IMR-90 (cell line): ENCODE data around the gene SARS2. TPM values are rescaled to one million over a fixed set of nuclear protein-coding genes. Genes with fewer than 3 reads are reported as not detected.

Experiments
- ATAC-seq: fragments of 200-7000 bp; cut with Tn5 transposase; 2 replicates; pipeline ENCODE4 v1.9.1; 2020; ENCODE audit warnings: low read depth, mild to moderate bottlenecking, moderate library complexity
- BruUV-seq: library from RNA; stranded (reverse); fragments of 400-500 nt; replicated peaks from 2 replicates; lab custom pipeline; 2021; lab: Mats Ljungman, UMichigan
- CTCF ChIA-PET: fragments of 300-600 bp; formaldehyde crosslinking; extraction: SDS; loops from one replicate; lab custom pipeline; 2021; ENCODE audit warnings: antibody characterized with exemption; lab: Yijun Ruan, JAX
- POLR2A ChIA-PET: fragments of 300-600 bp; sonication (Branson Sonifier 250); formaldehyde crosslinking; loops from one replicate; lab custom pipeline; 2022; ENCODE audit warnings: antibody characterized with exemption; ENCODE audit not compliant: unreplicated experiment; lab: Charles Lee
- DNase-seq: peaks from one replicate; pipeline ENCODE4 v3.0.0; 2013
- H2AFZ ChIP-seq: replicated peaks from 2 replicates; pipeline ENCODE3; 2013; ENCODE audit warnings: low read length, mild to moderate bottlenecking; ENCODE audit not compliant: poor library complexity
- H2AK5ac ChIP-seq: 2 replicates; pipeline ENCODE4 v1.6.1; 2013; ENCODE audit warnings: low read depth, low read length, inconsistent platforms
- H2AK9ac ChIP-seq: replicated peaks from 2 replicates; pipeline ENCODE3; 2013; ENCODE audit warnings: mild to moderate bottlenecking, low read depth, low read length, moderate library complexity; ENCODE audit not compliant: poor library complexity
- H2BK120ac ChIP-seq: 2 replicates; pipeline ENCODE4 v1.6.1; 2013; ENCODE audit warnings: low read depth, low read length, inconsistent platforms
- H2BK15ac ChIP-seq: 3 replicates; pipeline ENCODE4 v1.6.1; 2013; ENCODE audit warnings: low read depth, low read length, inconsistent platforms
- H2BK20ac ChIP-seq: 2 replicates; pipeline ENCODE4 v1.6.1; 2013; ENCODE audit warnings: low read depth, mild to moderate bottlenecking, inconsistent platforms, low read length, moderate library complexity
- H2BK5ac ChIP-seq: 2 replicates; pipeline ENCODE4 v1.6.1; 2013; ENCODE audit warnings: mild to moderate bottlenecking, low read depth, low read length, inconsistent platforms; ENCODE audit not compliant: poor library complexity, severe bottlenecking
- H3K14ac ChIP-seq: replicated peaks from 2 replicates; pipeline ENCODE4 v1.6.1; 2013; ENCODE audit warnings: low read depth, low read length, inconsistent platforms
- H3K18ac ChIP-seq: 2 replicates; pipeline ENCODE4 v1.6.1; 2013; ENCODE audit warnings: low read depth, low read length, control low read depth
- H3K23ac ChIP-seq: 2 replicates; pipeline ENCODE4 v1.6.1; 2013; ENCODE audit warnings: low read depth, low read length, inconsistent platforms
- H3K27ac ChIP-seq: 2 replicates; pipeline ENCODE4 v1.5.1; 2013; ENCODE audit warnings: mild to moderate bottlenecking, control low read depth, low read length; ENCODE audit not compliant: insufficient read depth
- H3K27me3 ChIP-seq: 2 replicates; pipeline ENCODE4 v1.6.1; 2013; ENCODE audit warnings: low read length; ENCODE audit not compliant: control insufficient read depth, insufficient read depth
- H3K36me3 ChIP-seq: 2 replicates; pipeline ENCODE4 v1.6.1; 2013; ENCODE audit warnings: low read length, mixed read lengths; ENCODE audit not compliant: control insufficient read depth, insufficient read depth
- H3K4ac ChIP-seq: 2 replicates; pipeline ENCODE4 v1.6.1; 2013; ENCODE audit warnings: low read depth, low read length, inconsistent platforms
- H3K4me1 ChIP-seq: 2 replicates; pipeline ENCODE4 v1.6.1; 2013; ENCODE audit warnings: low read length, mixed read lengths; ENCODE audit not compliant: control insufficient read depth, insufficient read depth
- H3K4me2 ChIP-seq: 2 replicates; pipeline ENCODE4 v1.6.1; 2013; ENCODE audit warnings: low read depth, mild to moderate bottlenecking, control low read depth, low read length, moderate library complexity
- H3K4me3 ChIP-seq: 2 replicates; pipeline ENCODE4 v1.5.1; 2013; ENCODE audit warnings: low read depth, mild to moderate bottlenecking, control low read depth, low read length, moderate library complexity; ENCODE audit not compliant: insufficient read depth
- H3K56ac ChIP-seq: 2 replicates; pipeline ENCODE4 v1.6.1; 2013; ENCODE audit warnings: low read length, inconsistent platforms; ENCODE audit not compliant: insufficient read depth; ENCODE audit errors: extremely low read depth
- H3K79me1 ChIP-seq, 2 experiments: 2 replicates each; pipeline ENCODE4 v1.6.1; 2013; ENCODE audit warnings: low read length in 2 of 2, inconsistent platforms in 1 of 2, low read depth in 1 of 2
- H3K9ac ChIP-seq: 2 replicates; pipeline ENCODE4 v1.6.1; 2013; ENCODE audit warnings: low read depth, low read length, control low read depth
- H3K9me1 ChIP-seq: 2 replicates; pipeline ENCODE4 v1.6.1; 2013; ENCODE audit warnings: low read length, inconsistent platforms; ENCODE audit not compliant: insufficient read depth
- H3K9me3 ChIP-seq: 2 replicates; pipeline ENCODE4 v1.6.1; 2013; ENCODE audit warnings: low read length; ENCODE audit not compliant: control insufficient read depth, insufficient read depth
- H4K20me1 ChIP-seq: 2 replicates; pipeline ENCODE4 v1.6.1; 2013; ENCODE audit warnings: low read length, inconsistent platforms; ENCODE audit not compliant: insufficient read depth
- H4K5ac ChIP-seq: 2 replicates; pipeline ENCODE4 v1.6.1; 2013; ENCODE audit warnings: mild to moderate bottlenecking, low read depth, low read length, control low read depth
- H4K8ac ChIP-seq, 2 experiments: 2 replicates each; pipeline ENCODE4 v1.6.1; 2013; ENCODE audit warnings: low read depth in 2 of 2, low read length in 2 of 2, control low read depth in 1 of 2, inconsistent platforms in 1 of 2
- H4K91ac ChIP-seq: 2 replicates; pipeline ENCODE4 v1.6.1; 2013; ENCODE audit warnings: low read depth, low read length, inconsistent platforms; ENCODE audit not compliant: insufficient read depth
- BHLHE40 ChIP-seq: fragments of 150-350 bp; IDR thresholded peaks from 2 replicates; pipeline ENCODE4 v1.6.1; 2016; ENCODE audit warnings: mild to moderate bottlenecking, low read depth, low read length
- CEBPB ChIP-seq: IDR thresholded peaks from 2 replicates; pipeline ENCODE4 v1.6.1; 2012; ENCODE audit warnings: low read depth, low read length, improper control_type of control experiment
- CHD1 ChIP-seq: IDR thresholded peaks from 2 replicates; pipeline ENCODE4 v1.6.1; 2012; ENCODE audit warnings: low read depth, low read length, improper control_type of control experiment
- ELK1 ChIP-seq: fragments of 150-350 bp; IDR thresholded peaks from 2 replicates; pipeline ENCODE4 v1.6.1; 2016; ENCODE audit warnings: low read depth, mild to moderate bottlenecking, low read length, moderate library complexity, borderline replicate concordance
- FOS ChIP-seq: fragments of 150-350 bp; IDR thresholded peaks from 2 replicates; pipeline ENCODE4 v1.6.1; 2016; ENCODE audit warnings: low read depth, low read length
- MAFK ChIP-seq: IDR thresholded peaks from 2 replicates; pipeline ENCODE4 v1.6.1; 2012; ENCODE audit warnings: low read depth, low read length, improper control_type of control experiment
- MAZ ChIP-seq: IDR thresholded peaks from 2 replicates; pipeline ENCODE4 v1.6.1; 2012; ENCODE audit warnings: low read depth, mild to moderate bottlenecking, low read length, improper control_type of control experiment, moderate library complexity, borderline replicate concordance
- MXI1 ChIP-seq: IDR thresholded peaks from 2 replicates; pipeline ENCODE4 v1.6.1; 2012; ENCODE audit warnings: low read depth, mild to moderate bottlenecking, low read length, moderate library complexity, borderline replicate concordance
- NFE2L2 ChIP-seq: fragments of 150-350 bp; IDR thresholded peaks from 2 replicates; pipeline ENCODE4 v1.6.1; 2016; ENCODE audit warnings: low read depth, mild to moderate bottlenecking, low read length
- POLR2A ChIP-seq: IDR thresholded peaks from 2 replicates; pipeline ENCODE4 v1.6.1; 2012; ENCODE audit warnings: mild to moderate bottlenecking, low read depth, low read length
- RAD21 ChIP-seq: IDR thresholded peaks from 2 replicates; pipeline ENCODE4 v1.6.1; 2012; ENCODE audit warnings: low read length, improper control_type of control experiment
- RCOR1 ChIP-seq: IDR thresholded peaks from 2 replicates; pipeline ENCODE4 v1.6.1; 2012; ENCODE audit warnings: mild to moderate bottlenecking, low read length, improper control_type of control experiment; ENCODE audit not compliant: insufficient replicate concordance
- RFX5 ChIP-seq: IDR thresholded peaks from 2 replicates; pipeline ENCODE4 v1.8.0; 2012; ENCODE audit warnings: low read depth, mild to moderate bottlenecking, low read length, moderate library complexity
- SMC3 ChIP-seq: fragments of 150-350 bp; IDR thresholded peaks from 2 replicates; pipeline ENCODE4 v1.6.1; 2016; ENCODE audit warnings: low read depth, mild to moderate bottlenecking, antibody characterized with exemption, low read length, moderate library complexity
- USF2 ChIP-seq: fragments of 150-350 bp; IDR thresholded peaks from 2 replicates; pipeline ENCODE4 v1.6.1; 2017; ENCODE audit warnings: mild to moderate bottlenecking, antibody characterized with exemption, low read length, low read depth
- WGBS, 2 experiments: methylation state at CpG; one replicate each; pipeline versions ENCODE4 v1.1.5 to v1.1.7; 2013; ENCODE audit warnings: missing lambda C conversion rate in 2 of 2; ENCODE audit not compliant: insufficient read length in 1 of 2; ENCODE audit errors: extremely low coverage in 2 of 2; 5-methylcytosine and 5-hydroxymethylcytosine counted together
- dilution Hi-C: fragments of 300-500 bp; cut with HindIII; formaldehyde crosslinking; loops from one replicate; pipeline ENCODE4 v1.14.3; 2018; ENCODE audit warnings: low sequenced_read_pairs; ENCODE audit not compliant: unreplicated experiment
- in situ Hi-C: fragments of 300-500 bp; cut with MboI; formaldehyde crosslinking; loops from 3 replicates; pipeline ENCODE4 v1.14.3; 2019; ENCODE audit warnings: low sequenced_read_pairs, inconsistent platforms, mixed read lengths
- intact Hi-C: fragments of 100-400 bp; cut with micrococcal nuclease; formaldehyde crosslinking; loops from 2 replicates; pipeline ENCODE4 v1.10.0; 2022
- polyA plus RNA-seq, 3 experiments: library from polyadenylated mRNA; depleted of rRNA; stranded (reverse); fragments of >200 nt; gene quantifications; 2 replicates each; pipeline ENCODE4 v1.2.3, GENCODE V29; 2012; ENCODE audit warnings: low replicate concordance in 1 of 3
- total RNA-seq: library from RNA; depleted of rRNA; stranded (reverse); fragments of >200 nt; gene quantifications from 2 replicates; pipeline ENCODE4 v1.2.3, GENCODE V29; 2012

Gene SARS2
- total and polyA plus RNA-seq, 2 of the 4 experiments (the other 2 are of a cell fraction) = 10.8 to 33.4 TPM

- in situ Hi-C loops = loop anchor here (10.0 to 25.0 kb wide), 2 partner anchors 183 to 295 kb away; partner anchors contain the start of gene CAPN12
- Histone ChIP-seq H4K8ac (no peak overlapping the region), H3K18ac (no peak overlapping the region), H3K79me1 (no peaks in the 10 kb centered on the region), H3K36me3 (peaks cover 16% of the 10 kb centered on the region), H4K91ac (no peak overlapping the region), H3K9me3 (no peaks in the 10 kb centered on the region), H3K27me3 (no peaks in the 10 kb centered on the region), H2AFZ (no peak overlapping the region), H2BK5ac (no peak overlapping the region), H3K14ac (no peak overlapping the region), H3K4ac (no peak overlapping the region), H3K9me1 (no peaks in the 10 kb centered on the region), H2AK9ac (peak overlapping the region; percentile 57), H2BK20ac (no peak overlapping the region), H3K9ac (no peak overlapping the region), H2BK120ac (no peak overlapping the region), H3K4me2 (no peak overlapping the region), H3K23ac (no peak overlapping the region), H2BK15ac (no peak overlapping the region), H3K4me3 (no peak overlapping the region), H3K4me1 (no peaks in the 10 kb centered on the region), H2AK5ac (no peak overlapping the region), H4K20me1 (no peaks in the 10 kb centered on the region; the same call in 1 of the 2 replicates), H3K27ac (no peak overlapping the region), H4K5ac (no peak overlapping the region), H3K56ac (no peak overlapping the region)
- POLR2A ChIA-PET = interaction anchor here (0.5 kb wide), 1 partner anchor 46 kb away, joined by 3 read pairs; no protein-coding TSS in a partner anchor
- no TSS peak for BruUV-seq
- intact Hi-C loops = no loop called here
- DNase-seq (no peak), ATAC-seq (no peak)
- CTCF ChIA-PET = interaction anchor here (1.1 kb wide), 1 partner anchor 11 kb away, joined by 6 read pairs; the partner anchor contains the start of genes MRPS12 and SARS2
- dilution Hi-C loops = no loop called here
- WGBS, 2 experiments = 57% methylated on average over 17 of the region's 21 CpGs; no CpG with 5 or more reads in 1 of the 2 experiments
- TF ChIP-seq NFE2L2 = no peak
- no peak for TF ChIP-seq FOS
- TF ChIP-seq RFX5 = no peak
- no peak for TF ChIP-seq MXI1
- TF ChIP-seq CEBPB = no peak
- no peak for TF ChIP-seq RCOR1
- no peak for TF ChIP-seq MAZ
- no peak for TF ChIP-seq POLR2A
- no peak for TF ChIP-seq RAD21
- no peak for TF ChIP-seq SMC3
- no peak for TF ChIP-seq ELK1
- TF ChIP-seq USF2 = no peak
- no peak for TF ChIP-seq BHLHE40
- TF ChIP-seq CHD1 = no peak
- TF ChIP-seq MAFK = no peak
These were observed 10.5 kb downstream of the SARS2 start for GRCh38 chr19:38919837-38920601.
